H1 (cell line): Measurements from ENCODE around the gene GPR37. TPM values are rescaled to one million over a fixed set of nuclear protein-coding genes. Genes with fewer than 3 reads are reported as not detected.
A peak's percentile ranks its signal among the peaks of the same experiment; 100 is the strongest.

Source experiments
- CBX8 ChIP-seq: fragments of 300-800, 300-1000 bp; sonication (generic); IDR thresholded peaks from 2 replicates; pipeline ENCODE4 v1.7.1; 2016; ENCODE audit warnings: low read depth, low read length, borderline replicate concordance
- GTF2F1 ChIP-seq: IDR thresholded peaks from 2 replicates; pipeline ENCODE4 v1.6.1; 2012; ENCODE audit warnings: low read depth, low read length, improper control_type of control experiment, borderline replicate concordance
- RAD21 ChIP-seq, 2 experiments: IDR thresholded peaks in 1 of 2; conservative IDR thresholded peaks in 1 of 2; 2 replicates each; pipeline ENCODE4 v1.6.1; 2011; ENCODE audit warnings: low read depth in 2 of 2, low read length in 2 of 2, improper control_type of control experiment in 1 of 2, inconsistent platforms in 1 of 2, mild to moderate bottlenecking in 1 of 2, moderate library complexity in 1 of 2
- SP4 ChIP-seq: IDR thresholded peaks from 2 replicates; pipeline ENCODE4 v1.6.1; 2012; ENCODE audit warnings: low read length, inconsistent platforms
- TAF7 ChIP-seq: optimal IDR thresholded peaks from 2 replicates; pipeline ENCODE3; 2011; ENCODE audit warnings: low read depth, mild to moderate bottlenecking, inconsistent platforms, low read length, moderate library complexity, borderline replicate concordance
- YY1 ChIP-seq: IDR thresholded peaks from 2 replicates; pipeline ENCODE4 v1.6.1; 2011; ENCODE audit warnings: low read depth, mild to moderate bottlenecking, low read length
- polyA plus RNA-seq, 7 experiments: library from polyadenylated mRNA; depleted of rRNA in 3 of 7; stranded (reverse) in 5 of 7; unstranded in 2 of 7; fragments of >200 nt in 5 of 7; fragments of 200-250 nt in 2 of 7; gene quantifications; 1 replicate in 5 of 7; 2 replicates in 1 of 7; 4 replicates in 1 of 7; pipeline versions ENCODE4 v1.2.1 to v1.2.3, GENCODE V29; 2011 to 2013; ENCODE audit warnings: missing spikeins in 2 of 7, mixed read lengths in 2 of 7
- total RNA-seq: library from RNA; stranded (reverse); fragmentation: NEBNext Ultra II Directional; extraction: Animal tissue kit (Norgen Biotek cat#: 25700); gene quantifications from 2 replicates; pipeline ENCODE4 v1.2.1, GENCODE V29; 2021
- TF ChIP-seq, protein P1 (sequence below): fragments of 300-600 bp; sonication (generic); IDR thresholded peaks from 2 replicates; pipeline ENCODE4 v1.7.1; 2012; ENCODE audit warnings: low read length, moderate library complexity, mild to moderate bottlenecking, inconsistent platforms; ENCODE audit not compliant: insufficient replicate concordance
- TF ChIP-seq, protein P2 (sequence below): IDR thresholded peaks from 2 replicates; pipeline ENCODE4 v1.6.1; 2012; ENCODE audit warnings: inconsistent platforms

The GPR37 gene
- total and polyA plus RNA-seq, 2 of the 8 experiments (the other 6 are each of a cell fraction or from before 2014, with no cell fraction given): 1.5 to 17.4 TPM

DNA sequence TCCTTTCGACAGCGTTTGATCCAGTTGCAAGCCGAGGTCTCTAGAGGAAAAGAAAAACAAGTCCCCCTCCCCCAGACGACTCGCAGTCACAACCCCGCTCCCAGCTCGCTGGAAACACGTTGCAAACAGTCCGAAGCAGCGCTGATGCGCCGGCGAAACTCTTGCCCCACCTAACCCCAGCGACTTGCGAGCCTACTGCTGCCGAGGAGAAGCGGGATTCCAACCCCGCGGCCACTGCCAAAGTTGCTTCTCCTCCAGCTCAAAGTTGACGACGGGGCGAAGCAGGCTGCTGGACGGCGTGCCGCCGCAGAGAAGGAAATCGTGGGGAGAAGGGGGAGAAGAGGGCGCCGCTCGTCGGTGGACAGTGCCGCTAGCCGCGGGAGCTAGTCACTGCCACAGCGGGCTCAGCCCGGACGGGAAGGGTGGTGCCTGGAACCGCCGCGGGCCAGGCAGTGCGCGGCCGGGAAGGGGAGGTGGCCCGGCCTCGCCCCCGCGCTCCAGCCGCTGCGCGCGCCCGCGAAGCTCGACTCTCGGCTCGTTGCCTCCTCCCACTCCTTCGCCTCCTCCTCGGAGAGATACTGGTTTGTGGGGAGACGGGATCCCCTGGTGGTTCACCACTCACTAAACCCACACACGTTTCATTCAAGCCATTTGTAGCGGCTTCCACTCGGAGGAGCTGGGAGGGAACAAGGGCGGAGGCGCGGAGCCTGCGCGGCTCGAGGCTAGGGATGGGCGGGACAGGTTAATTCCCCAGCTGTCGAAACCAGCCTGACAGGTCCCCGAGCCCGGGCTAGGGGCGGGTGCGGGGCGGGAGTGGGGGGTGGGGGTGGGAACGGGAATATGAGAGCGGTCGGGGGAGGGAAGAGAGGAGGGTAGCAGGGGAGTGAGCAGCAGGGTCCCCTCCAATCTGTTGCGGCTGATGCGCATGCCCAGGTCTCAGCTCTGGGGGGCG, at the start of gene GPR37 (continued):
- TF ChIP-seq, protein P1, sequence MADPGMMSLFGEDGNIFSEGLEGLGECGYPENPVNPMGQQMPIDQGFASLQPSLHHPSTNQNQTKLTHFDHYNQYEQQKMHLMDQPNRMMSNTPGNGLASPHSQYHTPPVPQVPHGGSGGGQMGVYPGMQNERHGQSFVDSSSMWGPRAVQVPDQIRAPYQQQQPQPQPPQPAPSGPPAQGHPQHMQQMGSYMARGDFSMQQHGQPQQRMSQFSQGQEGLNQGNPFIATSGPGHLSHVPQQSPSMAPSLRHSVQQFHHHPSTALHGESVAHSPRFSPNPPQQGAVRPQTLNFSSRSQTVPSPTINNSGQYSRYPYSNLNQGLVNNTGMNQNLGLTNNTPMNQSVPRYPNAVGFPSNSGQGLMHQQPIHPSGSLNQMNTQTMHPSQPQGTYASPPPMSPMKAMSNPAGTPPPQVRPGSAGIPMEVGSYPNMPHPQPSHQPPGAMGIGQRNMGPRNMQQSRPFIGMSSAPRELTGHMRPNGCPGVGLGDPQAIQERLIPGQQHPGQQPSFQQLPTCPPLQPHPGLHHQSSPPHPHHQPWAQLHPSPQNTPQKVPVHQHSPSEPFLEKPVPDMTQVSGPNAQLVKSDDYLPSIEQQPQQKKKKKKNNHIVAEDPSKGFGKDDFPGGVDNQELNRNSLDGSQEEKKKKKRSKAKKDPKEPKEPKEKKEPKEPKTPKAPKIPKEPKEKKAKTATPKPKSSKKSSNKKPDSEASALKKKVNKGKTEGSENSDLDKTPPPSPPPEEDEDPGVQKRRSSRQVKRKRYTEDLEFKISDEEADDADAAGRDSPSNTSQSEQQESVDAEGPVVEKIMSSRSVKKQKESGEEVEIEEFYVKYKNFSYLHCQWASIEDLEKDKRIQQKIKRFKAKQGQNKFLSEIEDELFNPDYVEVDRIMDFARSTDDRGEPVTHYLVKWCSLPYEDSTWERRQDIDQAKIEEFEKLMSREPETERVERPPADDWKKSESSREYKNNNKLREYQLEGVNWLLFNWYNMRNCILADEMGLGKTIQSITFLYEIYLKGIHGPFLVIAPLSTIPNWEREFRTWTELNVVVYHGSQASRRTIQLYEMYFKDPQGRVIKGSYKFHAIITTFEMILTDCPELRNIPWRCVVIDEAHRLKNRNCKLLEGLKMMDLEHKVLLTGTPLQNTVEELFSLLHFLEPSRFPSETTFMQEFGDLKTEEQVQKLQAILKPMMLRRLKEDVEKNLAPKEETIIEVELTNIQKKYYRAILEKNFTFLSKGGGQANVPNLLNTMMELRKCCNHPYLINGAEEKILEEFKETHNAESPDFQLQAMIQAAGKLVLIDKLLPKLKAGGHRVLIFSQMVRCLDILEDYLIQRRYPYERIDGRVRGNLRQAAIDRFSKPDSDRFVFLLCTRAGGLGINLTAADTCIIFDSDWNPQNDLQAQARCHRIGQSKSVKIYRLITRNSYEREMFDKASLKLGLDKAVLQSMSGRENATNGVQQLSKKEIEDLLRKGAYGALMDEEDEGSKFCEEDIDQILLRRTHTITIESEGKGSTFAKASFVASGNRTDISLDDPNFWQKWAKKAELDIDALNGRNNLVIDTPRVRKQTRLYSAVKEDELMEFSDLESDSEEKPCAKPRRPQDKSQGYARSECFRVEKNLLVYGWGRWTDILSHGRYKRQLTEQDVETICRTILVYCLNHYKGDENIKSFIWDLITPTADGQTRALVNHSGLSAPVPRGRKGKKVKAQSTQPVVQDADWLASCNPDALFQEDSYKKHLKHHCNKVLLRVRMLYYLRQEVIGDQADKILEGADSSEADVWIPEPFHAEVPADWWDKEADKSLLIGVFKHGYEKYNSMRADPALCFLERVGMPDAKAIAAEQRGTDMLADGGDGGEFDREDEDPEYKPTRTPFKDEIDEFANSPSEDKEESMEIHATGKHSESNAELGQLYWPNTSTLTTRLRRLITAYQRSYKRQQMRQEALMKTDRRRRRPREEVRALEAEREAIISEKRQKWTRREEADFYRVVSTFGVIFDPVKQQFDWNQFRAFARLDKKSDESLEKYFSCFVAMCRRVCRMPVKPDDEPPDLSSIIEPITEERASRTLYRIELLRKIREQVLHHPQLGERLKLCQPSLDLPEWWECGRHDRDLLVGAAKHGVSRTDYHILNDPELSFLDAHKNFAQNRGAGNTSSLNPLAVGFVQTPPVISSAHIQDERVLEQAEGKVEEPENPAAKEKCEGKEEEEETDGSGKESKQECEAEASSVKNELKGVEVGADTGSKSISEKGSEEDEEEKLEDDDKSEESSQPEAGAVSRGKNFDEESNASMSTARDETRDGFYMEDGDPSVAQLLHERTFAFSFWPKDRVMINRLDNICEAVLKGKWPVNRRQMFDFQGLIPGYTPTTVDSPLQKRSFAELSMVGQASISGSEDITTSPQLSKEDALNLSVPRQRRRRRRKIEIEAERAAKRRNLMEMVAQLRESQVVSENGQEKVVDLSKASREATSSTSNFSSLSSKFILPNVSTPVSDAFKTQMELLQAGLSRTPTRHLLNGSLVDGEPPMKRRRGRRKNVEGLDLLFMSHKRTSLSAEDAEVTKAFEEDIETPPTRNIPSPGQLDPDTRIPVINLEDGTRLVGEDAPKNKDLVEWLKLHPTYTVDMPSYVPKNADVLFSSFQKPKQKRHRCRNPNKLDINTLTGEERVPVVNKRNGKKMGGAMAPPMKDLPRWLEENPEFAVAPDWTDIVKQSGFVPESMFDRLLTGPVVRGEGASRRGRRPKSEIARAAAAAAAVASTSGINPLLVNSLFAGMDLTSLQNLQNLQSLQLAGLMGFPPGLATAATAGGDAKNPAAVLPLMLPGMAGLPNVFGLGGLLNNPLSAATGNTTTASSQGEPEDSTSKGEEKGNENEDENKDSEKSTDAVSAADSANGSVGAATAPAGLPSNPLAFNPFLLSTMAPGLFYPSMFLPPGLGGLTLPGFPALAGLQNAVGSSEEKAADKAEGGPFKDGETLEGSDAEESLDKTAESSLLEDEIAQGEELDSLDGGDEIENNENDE: no peak
- no peak for TF ChIP-seq SP4
- no peak for TF ChIP-seq GTF2F1
- TF ChIP-seq, protein P2, sequence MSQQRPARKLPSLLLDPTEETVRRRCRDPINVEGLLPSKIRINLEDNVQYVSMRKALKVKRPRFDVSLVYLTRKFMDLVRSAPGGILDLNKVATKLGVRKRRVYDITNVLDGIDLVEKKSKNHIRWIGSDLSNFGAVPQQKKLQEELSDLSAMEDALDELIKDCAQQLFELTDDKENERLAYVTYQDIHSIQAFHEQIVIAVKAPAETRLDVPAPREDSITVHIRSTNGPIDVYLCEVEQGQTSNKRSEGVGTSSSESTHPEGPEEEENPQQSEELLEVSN: peak; percentile 78
- no peak for TF ChIP-seq YY1
- TF ChIP-seq CBX8: no peak
- TF ChIP-seq TAF7: no peak
- peak; percentile 35 to 43 for TF ChIP-seq RAD21 (IDR thresholded peaks at IDR 0.05 in 1 of 2, conservative IDR thresholded peaks at IDR 0.05 in 1 of 2; ENCODE audit: low read depth in 2 of 2, low read length in 2 of 2)
